Measurements from ENCODE around the gene PPP1R3E.

DNA sequence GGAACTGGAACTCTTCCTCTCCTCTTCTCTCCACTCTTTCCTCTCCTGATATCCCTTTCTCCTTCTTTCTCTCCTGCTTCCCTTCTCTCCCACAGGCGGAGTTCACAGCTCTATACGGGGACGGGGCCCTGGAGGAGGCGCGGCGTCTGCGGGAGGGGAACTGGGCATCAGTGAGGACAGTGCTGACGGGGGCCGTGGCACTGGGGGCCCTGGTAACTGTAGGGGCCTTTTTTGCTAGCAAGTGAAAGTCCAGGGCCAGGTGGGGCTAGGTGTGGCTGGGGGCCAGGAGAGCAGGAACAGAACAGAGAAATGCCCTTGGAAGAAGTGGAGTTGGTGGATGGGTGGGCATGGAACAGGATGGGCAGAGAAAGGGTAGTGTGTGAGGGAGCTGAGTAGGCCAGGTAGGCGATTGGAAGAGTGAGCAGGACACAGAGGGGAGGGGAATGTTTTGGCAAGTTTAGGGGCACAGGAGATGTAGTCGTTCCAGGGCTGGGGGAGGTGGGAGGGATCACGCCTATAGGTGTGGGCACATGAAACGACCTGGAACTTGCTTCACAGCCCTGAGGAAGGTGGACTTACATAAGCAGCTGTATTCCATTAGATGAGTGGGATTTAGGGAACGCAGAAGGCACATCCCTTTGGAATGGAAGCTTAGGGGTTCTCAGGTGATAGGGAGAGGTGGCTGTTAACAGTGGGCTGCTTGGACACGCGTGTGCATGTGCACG, 6.2 kb upstream of the PPP1R3E start:
- TF ChIP-seq CTCF (IDR thresholded peaks at IDR 0.05; ENCODE audit: low read depth, low read length), result no peak
- no peak for TF ChIP-seq POLR2A (IDR thresholded peaks at IDR 0.05; ENCODE audit: extremely low read depth, insufficient read length)

Measured in NB4 (cell line).